H9 (cell line): ENCODE measurements around the gene SDC4. TPM values are rescaled to one million over a fixed set of nuclear protein-coding genes. Genes with fewer than 3 reads are reported as not detected.

Source experiments
- DNase-seq: peaks from one replicate; pipeline ENCODE4 v3.0.0-alpha.2; 2017
- H2AFZ ChIP-seq: one replicate; pipeline ENCODE4 v1.6.1; 2013; ENCODE audit warnings: mild to moderate bottlenecking, low read length, control low read depth, moderate library complexity
- H2AK5ac ChIP-seq: 2 replicates; pipeline ENCODE4 v1.6.1; 2013; ENCODE audit warnings: low read length, control low read depth, mixed read lengths; ENCODE audit not compliant: insufficient read length
- H2BK120ac ChIP-seq: one replicate; pipeline ENCODE4 v1.6.1; 2013; ENCODE audit warnings: low read depth, mild to moderate bottlenecking, low read length, control low read depth, inconsistent platforms; ENCODE audit not compliant: poor library complexity, severe bottlenecking
- H2BK12ac ChIP-seq: 2 replicates; pipeline ENCODE4 v1.6.1; 2013; ENCODE audit warnings: low read length, control low read depth, mixed read lengths, low read depth; ENCODE audit not compliant: insufficient read length
- H2BK15ac ChIP-seq: 2 replicates; pipeline ENCODE4 v1.6.1; 2013; ENCODE audit warnings: low read depth, low read length, control low read depth
- H2BK20ac ChIP-seq: one replicate; pipeline ENCODE4 v1.6.1; 2013; ENCODE audit warnings: low read depth, mild to moderate bottlenecking, low read length, control low read depth, inconsistent platforms; ENCODE audit not compliant: poor library complexity, severe bottlenecking
- H2BK5ac ChIP-seq: 2 replicates; pipeline ENCODE4 v1.6.1; 2013; ENCODE audit warnings: low read length, control low read depth, mixed read lengths; ENCODE audit not compliant: insufficient read length
- H3K14ac ChIP-seq: 2 replicates; pipeline ENCODE4 v1.6.1; 2013; ENCODE audit warnings: low read length, control low read depth; ENCODE audit not compliant: insufficient read depth
- H3K18ac ChIP-seq: 2 replicates; pipeline ENCODE4 v1.6.1; 2013; ENCODE audit warnings: low read depth, mild to moderate bottlenecking, mixed read lengths, low read length, control low read depth; ENCODE audit not compliant: insufficient read length
- H3K23ac ChIP-seq: 2 replicates; pipeline ENCODE4 v1.6.1; 2013; ENCODE audit warnings: low read length, control low read depth, mixed read lengths, low read depth; ENCODE audit not compliant: insufficient read length
- H3K23me2 ChIP-seq: 2 replicates; pipeline ENCODE4 v1.6.1; 2013; ENCODE audit warnings: low read depth, mild to moderate bottlenecking, mixed read lengths, low read length, control low read depth; ENCODE audit not compliant: insufficient read length, poor library complexity, severe bottlenecking
- H3K27ac ChIP-seq: 2 replicates; pipeline ENCODE4 v1.5.1; 2013; ENCODE audit warnings: low read length, control low read depth, mixed read lengths, low read depth; ENCODE audit not compliant: insufficient read length
- H3K27me3 ChIP-seq: 2 replicates; pipeline ENCODE4 v1.6.1; 2013; ENCODE audit warnings: low read length, control low read depth, inconsistent platforms; ENCODE audit not compliant: insufficient read depth
- H3K4ac ChIP-seq: 2 replicates; pipeline ENCODE4 v1.6.1; 2013; ENCODE audit warnings: low read depth, mild to moderate bottlenecking, control low read depth, inconsistent platforms, low read length, moderate library complexity
- H3K4me1 ChIP-seq: 2 replicates; pipeline ENCODE4 v1.6.1; 2013; ENCODE audit warnings: low read length, control low read depth, inconsistent platforms; ENCODE audit not compliant: insufficient read depth
- H3K4me2 ChIP-seq: 2 replicates; pipeline ENCODE4 v1.6.1; 2013; ENCODE audit warnings: low read length, control low read depth, mixed read lengths; ENCODE audit not compliant: insufficient read length, insufficient read depth
- H3K56ac ChIP-seq: 2 replicates; pipeline ENCODE4 v1.6.1; 2013; ENCODE audit warnings: low read depth, mild to moderate bottlenecking, mixed read lengths, low read length, control low read depth; ENCODE audit not compliant: insufficient read length
- H3K79me1 ChIP-seq: 2 replicates; pipeline ENCODE4 v1.6.1; 2013; ENCODE audit warnings: low read depth, mild to moderate bottlenecking, moderate library complexity, low read length, control low read depth, inconsistent platforms; ENCODE audit not compliant: insufficient read depth, poor library complexity, severe bottlenecking
- H3K79me2 ChIP-seq: 2 replicates; pipeline ENCODE4 v1.6.1; 2013; ENCODE audit warnings: low read length, control low read depth, inconsistent platforms; ENCODE audit not compliant: insufficient read depth
- H3K9ac ChIP-seq: 2 replicates; pipeline ENCODE4 v1.6.1; 2013; ENCODE audit warnings: low read length, control low read depth, mixed read lengths; ENCODE audit not compliant: insufficient read length; ENCODE audit errors: extremely low read depth
- H3K9me3 ChIP-seq: one replicate; pipeline ENCODE4 v1.6.1; 2013; ENCODE audit warnings: low read depth, low read length, inconsistent platforms; ENCODE audit not compliant: control insufficient read depth
- H3T11ph ChIP-seq: one replicate; pipeline ENCODE4 v1.6.1; 2013; ENCODE audit warnings: mild to moderate bottlenecking, low read length, control low read depth, inconsistent platforms
- H4K20me1 ChIP-seq: one replicate; pipeline ENCODE4 v1.6.1; 2013; ENCODE audit not compliant: control insufficient read depth, insufficient read length, insufficient read depth
- H4K5ac ChIP-seq: 2 replicates; pipeline ENCODE4 v1.6.1; 2013; ENCODE audit warnings: low read depth, mild to moderate bottlenecking, mixed read lengths, low read length, control low read depth; ENCODE audit not compliant: insufficient read length
- H4K8ac ChIP-seq: replicated peaks from 2 replicates; pipeline ENCODE4 v1.6.1; 2013; ENCODE audit warnings: low read length, control low read depth, mixed read lengths, low read depth; ENCODE audit not compliant: insufficient read length
- H4K91ac ChIP-seq: 2 replicates; pipeline ENCODE4 v1.6.1; 2013; ENCODE audit warnings: low read depth, mild to moderate bottlenecking, moderate library complexity, mixed read lengths, low read length, control low read depth; ENCODE audit not compliant: insufficient read length
- H3K27ac Mint-ChIP-seq, 3 experiments: 2 replicates in 2 of 3; 3 replicates in 1 of 3; pipeline ENCODE4 v1.8.0; 2020 to 2021; ENCODE audit warnings: mixed read lengths in 3 of 3, mild to moderate bottlenecking in 1 of 3, moderate library complexity in 1 of 3
- H3K27me3 Mint-ChIP-seq: 2 replicates; pipeline ENCODE4 v1.8.0; 2021; ENCODE audit warnings: low read depth, mild to moderate bottlenecking, moderate library complexity, mixed read lengths
- H3K36me3 Mint-ChIP-seq, 3 experiments: 2 replicates in 2 of 3; 3 replicates in 1 of 3; pipeline ENCODE4 v1.8.0; 2020 to 2021; ENCODE audit warnings: low read depth in 3 of 3, mixed read lengths in 3 of 3; ENCODE audit not compliant: insufficient read depth in 1 of 3
- H3K4me1 Mint-ChIP-seq, 2 experiments: 2 replicates each; pipeline ENCODE4 v1.8.0; 2020; ENCODE audit warnings: mixed read lengths in 2 of 2
- H3K4me3 Mint-ChIP-seq, 2 experiments: 2 replicates in 1 of 2; 3 replicates in 1 of 2; pipeline ENCODE4 v1.8.0; 2020 to 2021; ENCODE audit warnings: mild to moderate bottlenecking in 2 of 2, mixed read lengths in 2 of 2, moderate library complexity in 1 of 2
- H3K9me3 Mint-ChIP-seq, 2 experiments: 2 replicates in 1 of 2; 3 replicates in 1 of 2; pipeline ENCODE4 v1.8.0; 2020; ENCODE audit warnings: mild to moderate bottlenecking in 2 of 2, mixed read lengths in 2 of 2, moderate library complexity in 1 of 2
- WGBS: extraction: QIAGEN DNeasy Blood & Tissue Kit; methylation state at CpG from one replicate; pipeline ENCODE4 v1.1.7; 2013; ENCODE audit warnings: missing lambda C conversion rate, low lambda C conversion rate, mixed read lengths; ENCODE audit not compliant: insufficient read length; ENCODE audit errors: extremely low coverage; 5-methylcytosine and 5-hydroxymethylcytosine counted together
- total RNA-seq: library from RNA; stranded (reverse); gene quantifications from 2 replicates; pipeline ENCODE4 v1.2.1, GENCODE V29; 2021
- TF ChIP-seq, protein P1 (sequence below): fragments of 200-600 bp; sonication (generic); conservative IDR thresholded peaks from 3 replicates; pipeline ENCODE4 v1.8.0; 2021; ENCODE audit warnings: antibody characterized with exemption, mild to moderate bottlenecking

SDC4 gene
- total RNA-seq, 1 experiment from 2014 or later = 50.7 TPM

DNA sequence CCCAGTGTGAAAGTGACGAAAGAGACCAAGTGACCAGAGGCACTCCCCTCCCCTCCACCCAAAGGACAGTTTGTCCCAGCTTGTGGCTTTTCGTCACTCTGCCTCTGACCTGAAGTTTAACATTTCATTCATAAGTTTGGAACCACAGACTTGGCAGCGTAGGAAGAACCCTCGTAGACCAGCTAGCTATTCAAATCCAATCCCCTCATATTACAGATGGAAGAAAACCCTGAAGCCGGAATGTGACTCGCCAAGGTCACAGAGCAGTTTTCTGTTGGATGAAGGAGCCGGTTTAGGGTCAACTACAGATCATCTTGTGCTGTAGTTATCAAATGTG, 10.8 kb upstream of the SDC4 start:
- no peak overlapping the region for H2BK20ac ChIP-seq
- no peaks in the 10 kb centered on the region for H3K27me3 ChIP-seq
- no peaks in the 10 kb centered on the region for H4K20me1 ChIP-seq
- Mint-ChIP-seq H3K4me1 (peaks cover 38 to 45% of the 10 kb centered on the region in 2 experiments), H3K4me3 (no peak overlapping the region), H3K36me3 (no peaks in the 10 kb centered on the region), H3K9me3 (no peaks in the 10 kb centered on the region), H3K27me3 (no peaks in the 10 kb centered on the region), H3K27ac (no peak overlapping the region)
- H3K79me2 ChIP-seq = no peaks in the 10 kb centered on the region; the same call in 1 of the 2 replicates
- H2AK5ac ChIP-seq = no peak overlapping the region
- no peak overlapping the region for H3K14ac ChIP-seq
- no peak overlapping the region for H2BK5ac ChIP-seq
- H3T11ph ChIP-seq = no peak overlapping the region
- no peak overlapping the region for H3K4ac ChIP-seq
- no peak overlapping the region for H4K5ac ChIP-seq
- no peak overlapping the region for H3K9ac ChIP-seq
- no CpG with 5 or more reads among the region's 7 CpGs for WGBS
- TF ChIP-seq, protein P1, sequence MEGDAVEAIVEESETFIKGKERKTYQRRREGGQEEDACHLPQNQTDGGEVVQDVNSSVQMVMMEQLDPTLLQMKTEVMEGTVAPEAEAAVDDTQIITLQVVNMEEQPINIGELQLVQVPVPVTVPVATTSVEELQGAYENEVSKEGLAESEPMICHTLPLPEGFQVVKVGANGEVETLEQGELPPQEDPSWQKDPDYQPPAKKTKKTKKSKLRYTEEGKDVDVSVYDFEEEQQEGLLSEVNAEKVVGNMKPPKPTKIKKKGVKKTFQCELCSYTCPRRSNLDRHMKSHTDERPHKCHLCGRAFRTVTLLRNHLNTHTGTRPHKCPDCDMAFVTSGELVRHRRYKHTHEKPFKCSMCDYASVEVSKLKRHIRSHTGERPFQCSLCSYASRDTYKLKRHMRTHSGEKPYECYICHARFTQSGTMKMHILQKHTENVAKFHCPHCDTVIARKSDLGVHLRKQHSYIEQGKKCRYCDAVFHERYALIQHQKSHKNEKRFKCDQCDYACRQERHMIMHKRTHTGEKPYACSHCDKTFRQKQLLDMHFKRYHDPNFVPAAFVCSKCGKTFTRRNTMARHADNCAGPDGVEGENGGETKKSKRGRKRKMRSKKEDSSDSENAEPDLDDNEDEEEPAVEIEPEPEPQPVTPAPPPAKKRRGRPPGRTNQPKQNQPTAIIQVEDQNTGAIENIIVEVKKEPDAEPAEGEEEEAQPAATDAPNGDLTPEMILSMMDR = no peak
- no peak overlapping the region for H3K18ac ChIP-seq
- no peak overlapping the region for H2BK12ac ChIP-seq
- no peak overlapping the region for H2BK15ac ChIP-seq
- no peak overlapping the region for H4K8ac ChIP-seq
- no peak overlapping the region for H2AFZ ChIP-seq
- no peak overlapping the region for H3K27ac ChIP-seq
- no peak overlapping the region for H3K56ac ChIP-seq
- peaks cover 2% of the 10 kb centered on the region for H3K79me1 ChIP-seq
- no peak overlapping the region for H3K23ac ChIP-seq
- H3K4me1 ChIP-seq = peaks cover 5% of the 10 kb centered on the region; the same call in 1 of the 2 replicates
- H2BK120ac ChIP-seq = no peak overlapping the region
- peaks cover 8% of the 10 kb centered on the region for H3K23me2 ChIP-seq
- H3K4me2 ChIP-seq = no peak overlapping the region
- no peak for DNase-seq
- H3K9me3 ChIP-seq = no peaks in the 10 kb centered on the region
- no peak overlapping the region for H4K91ac ChIP-seq
